HepG2 (cell line): Measurements from ENCODE around the gene NDUFB7. TPM values are rescaled to one million over a fixed set of nuclear protein-coding genes. Genes with fewer than 3 reads are reported as not detected.

Experiments used
- ATAC-seq: fragments of 200-7000 bp; cut with Tn5 transposase; 3 replicates; pipeline ENCODE4 v1.9.1; 2020; ENCODE audit warnings: mild to moderate bottlenecking, moderate library complexity
- BruUV-seq: library from RNA; stranded (reverse); fragments of 400-500 nt; replicated peaks from 2 replicates; lab custom pipeline; 2021; lab: Mats Ljungman, UMichigan
- CTCF ChIA-PET: fragments of 300-600 bp; formaldehyde crosslinking; extraction: SDS; loops from one replicate; lab custom pipeline; 2021; ENCODE audit warnings: low total read pairs, inconsistent platforms, low intra/inter-chr PET ratio; lab: Yijun Ruan, JAX
- POLR2A ChIA-PET: fragments of 350-600 bp; sonication (Branson Sonifier 250); formaldehyde crosslinking; loops from one replicate; lab custom pipeline; 2020; ENCODE audit warnings: antibody characterized with exemption, inconsistent platforms; lab: Yijun Ruan, JAX
- DNase-seq: peaks from one replicate; pipeline ENCODE4 v3.0.0-alpha.2; 2015; ENCODE audit warnings: low spot score
- FAIRE-seq: peaks from 3 replicates; lab custom pipeline; 2011; peaks lifted over from hg19 to GRCh38; lab: Jason Lieb, UNC
- H2AFZ ChIP-seq: one replicate; pipeline ENCODE4 v1.6.1; 2011; ENCODE audit warnings: low read length, inconsistent platforms
- H3K27ac ChIP-seq: fragments of 300-600 bp; 3 replicates; pipeline ENCODE4 v1.8.0; 2011; ENCODE audit warnings: mixed run types, mild to moderate bottlenecking, mixed read lengths, low read length, inconsistent platforms; ENCODE audit not compliant: insufficient read depth; ENCODE audit errors: extremely low read length
- H3K27me3 ChIP-seq, 2 experiments: fragments of 200-600 bp in 1 of 2; 2 replicates in 1 of 2; 3 replicates in 1 of 2; pipeline versions ENCODE4 v1.6.0 to v1.8.0; 2011; ENCODE audit warnings: low read length in 2 of 2, mild to moderate bottlenecking in 2 of 2, moderate library complexity in 2 of 2, inconsistent platforms in 1 of 2; ENCODE audit not compliant: insufficient read depth in 2 of 2, control insufficient read depth in 1 of 2
- H3K36me3 ChIP-seq, 2 experiments: fragments of 200-600 bp in 1 of 2; replicated peaks in 1 of 2; 2 replicates in 1 of 2; 3 replicates in 1 of 2; pipeline versions ENCODE4 v1.5.1 to v1.8.0; 2011; ENCODE audit warnings: low read length in 2 of 2, inconsistent platforms in 1 of 2; ENCODE audit not compliant: insufficient read depth in 2 of 2, control insufficient read depth in 1 of 2
- H3K4me1 ChIP-seq: 2 replicates; pipeline ENCODE4 v1.5.1; 2012; ENCODE audit warnings: low read length, inconsistent platforms; ENCODE audit not compliant: insufficient read depth
- H3K4me2 ChIP-seq: 2 replicates; pipeline ENCODE4 v1.6.0; 2011; ENCODE audit warnings: low read depth, low read length, inconsistent platforms
- H3K4me3 ChIP-seq, 3 experiments: fragments of 200-600 bp in 1 of 3; sonication (generic), shearing (Covaris generic) in 1 of 3; replicated peaks in 1 of 3; 2 replicates each; pipeline ENCODE4 v1.5.1; 2011 to 2016; ENCODE audit warnings: low read length in 3 of 3, inconsistent platforms in 2 of 3, low read depth in 2 of 3, mild to moderate bottlenecking in 2 of 3, control low read depth in 1 of 3, mixed read lengths in 1 of 3; ENCODE audit not compliant: insufficient read depth in 1 of 3
- H3K79me2 ChIP-seq: one replicate; pipeline ENCODE4 v1.6.1; 2011; ENCODE audit warnings: low read length, inconsistent platforms; ENCODE audit not compliant: insufficient read depth
- H3K9ac ChIP-seq: 2 replicates; pipeline ENCODE4 v1.6.0; 2011; ENCODE audit warnings: mild to moderate bottlenecking, low read depth, low read length, inconsistent platforms; ENCODE audit not compliant: insufficient read depth
- H3K9me3 ChIP-seq: 2 replicates; pipeline ENCODE4 v1.5.1; 2012; ENCODE audit warnings: mild to moderate bottlenecking, low read length
- H4K20me1 ChIP-seq: 2 replicates; pipeline ENCODE4 v1.6.0; 2011; ENCODE audit warnings: inconsistent platforms, mild to moderate bottlenecking, low read length, moderate library complexity; ENCODE audit not compliant: insufficient read depth
- MATR3 ChIP-seq: sonication (generic); formaldehyde crosslinking; IDR thresholded peaks from 2 replicates; pipeline ENCODE4 v1.4.0; 2020; ENCODE audit warnings: missing genetic modification reagents
- RCOR2 ChIP-seq: IDR thresholded peaks from 2 replicates; pipeline ENCODE4 v1.6.1; 2016; ENCODE audit warnings: missing biosample characterization, missing genetic modification reagents
- SSRP1 ChIP-seq: IDR thresholded peaks from 2 replicates; pipeline ENCODE4 v1.6.1; 2016; ENCODE audit warnings: control low read depth
- ZKSCAN8 ChIP-seq: IDR thresholded peaks from 2 replicates; pipeline ENCODE4 v1.6.1; 2016; ENCODE audit warnings: borderline replicate concordance, missing genetic modification reagents, missing compliant biosample characterization
- ZNF414 ChIP-seq: sonication (generic); formaldehyde crosslinking; IDR thresholded peaks from 2 replicates; pipeline ENCODE4 v1.5.0; 2020; ENCODE audit warnings: missing genetic modification reagents
- ZNF589 ChIP-seq: sonication (generic); formaldehyde crosslinking; conservative IDR thresholded peaks from 2 replicates; pipeline ENCODE4 v1.8.0; 2022; ENCODE audit warnings: mild to moderate bottlenecking, moderate library complexity, missing genetic modification reagents
- WGBS: methylation state at CpG from one replicate; pipeline ENCODE4 v1.1.6; 2017; ENCODE audit warnings: low lambda C conversion rate; 5-methylcytosine and 5-hydroxymethylcytosine counted together
- in situ Hi-C: cut with HindIII; loops from 2 replicates; pipeline ENCODE4 v1.10.0; 2017; ENCODE audit warnings: low pct_unique_long_range_greater_than_20kb; ENCODE audit not compliant: extremely low pct_ligation_motif_present
- intact Hi-C: fragments of 100-400 bp; cut with micrococcal nuclease; formaldehyde crosslinking; loops from one replicate; pipeline ENCODE4 v1.10.0; 2022; ENCODE audit not compliant: unreplicated experiment
- polyA plus RNA-seq, 8 experiments: library from polyadenylated mRNA; depleted of rRNA in 3 of 8; stranded (reverse) in 7 of 8; unstranded in 1 of 8; fragments of >200 nt; fragmentation: Illumina TruSeq in 4 of 8; extraction: Trizol in 4 of 8; gene quantifications; 2 replicates each; pipeline versions ENCODE4 v1.2.1 to v1.2.3, GENCODE V29; 2011 to 2016; ENCODE audit warnings: low read depth in 4 of 8, missing spikeins in 1 of 8, mixed read lengths in 1 of 8; ENCODE audit not compliant: insufficient read depth in 1 of 8
- total RNA-seq, 5 experiments: library from RNA; depleted of rRNA; stranded (reverse); fragments of >200 nt; fragmentation: Illumina TruSeq; extraction: Trizol; gene quantifications; 2 replicates each; pipeline ENCODE4 v1.2.3, GENCODE V29; 2016; ENCODE audit warnings: low read depth in 1 of 5

The NDUFB7 gene
- total and polyA plus RNA-seq, 2 of the 13 experiments (the other 11 are each of a cell fraction or from before 2014, with no cell fraction given), result 156 to 198 TPM

GRCh38 chr19:14576363-14576762 is 4.5 kb upstream of the NDUFB7 start:
- no peak overlapping the region for H3K9ac ChIP-seq
- H4K20me1 ChIP-seq, result no peaks in the 10 kb centered on the region
- no peak overlapping the region for H3K4me3 ChIP-seq
- H3K4me2 ChIP-seq, result no peak overlapping the region
- POLR2A ChIA-PET, result no interaction called here
- no TSS peak for BruUV-seq
- H3K27me3 ChIP-seq, result no peaks in the 10 kb centered on the region; a peak in 1 of 5 replicates
- CTCF ChIA-PET, result no interaction called here
- H2AFZ ChIP-seq, result no peak overlapping the region
- no peaks in the 10 kb centered on the region for H3K36me3 ChIP-seq
- H3K27ac ChIP-seq, result no peak overlapping the region
- 44% methylated on average over 8 of the region's 8 CpGs for WGBS
- TF ChIP-seq ZNF414 (CRISPR knock-in tag), result no peak
- TF ChIP-seq MATR3 (CRISPR knock-in tag), result no peak
- no peak for TF ChIP-seq ZNF589 (CRISPR knock-in tag)
- no peak for TF ChIP-seq SSRP1
- in situ Hi-C loops (no loop called here), intact Hi-C loops (no loop called here)
- peaks cover 22% of the 10 kb centered on the region for H3K4me1 ChIP-seq
- no peak for ATAC-seq
- no peak for DNase-seq
- FAIRE-seq, result no peak
- peaks cover 4% of the 10 kb centered on the region for H3K79me2 ChIP-seq
- no peaks in the 10 kb centered on the region for H3K9me3 ChIP-seq

DNA sequence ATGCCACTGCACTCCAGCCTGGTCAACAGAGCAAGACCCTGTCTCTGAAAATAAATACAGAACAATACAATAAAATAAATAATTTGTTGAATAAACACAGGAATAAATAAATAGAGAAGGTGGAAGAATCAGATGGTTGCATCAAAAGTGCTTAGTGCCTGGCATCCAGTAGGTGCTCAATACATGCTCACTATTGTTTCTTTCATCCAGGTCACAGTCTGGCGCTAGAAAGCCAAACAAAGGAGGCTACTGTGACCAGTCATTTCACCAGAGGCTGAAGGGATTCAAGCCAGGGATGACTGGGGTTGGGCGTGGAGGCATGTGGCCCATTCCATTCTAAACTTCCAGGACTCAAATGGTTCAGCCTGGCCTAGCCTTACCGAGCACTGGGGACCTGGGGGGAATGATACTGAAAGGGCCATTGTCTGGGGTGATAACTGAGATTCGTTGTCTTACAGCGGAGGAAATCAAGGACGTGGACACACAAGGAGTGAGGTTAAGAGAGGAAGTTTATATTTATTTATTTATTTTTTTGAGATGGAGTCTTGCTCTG is 3.6 kb upstream of the NDUFB7 start:
- no peak overlapping the region for H2AFZ ChIP-seq
- TF ChIP-seq ZKSCAN8 (CRISPR knock-in tag), result peak; percentile 88
- TF ChIP-seq RCOR2 (CRISPR knock-in tag), result no peak
- in situ Hi-C loops, result no loop called here
- CTCF ChIA-PET, result interaction anchor here (2.0 to 3.2 kb wide), 2 partner anchors 111 to 313 kb away, joined by 7 to 32 read pairs; no protein-coding TSS in a partner anchor
- ATAC-seq (no peak), FAIRE-seq (no peak), DNase-seq (no peak)
- no peak overlapping the region for H3K4me2 ChIP-seq
- H3K4me1 ChIP-seq, result peaks cover 28% of the 10 kb centered on the region
- H3K36me3 ChIP-seq, result no peaks in the 10 kb centered on the region
- BruUV-seq, result no TSS peak
- no peaks in the 10 kb centered on the region for H4K20me1 ChIP-seq
- H3K27ac ChIP-seq, result no peak overlapping the region
- peaks cover 13% of the 10 kb centered on the region for H3K79me2 ChIP-seq
- 47% methylated on average over 6 of the region's 6 CpGs for WGBS
- no peaks in the 10 kb centered on the region for H3K9me3 ChIP-seq
- H3K4me3 ChIP-seq, result no peak overlapping the region
- no peaks in the 10 kb centered on the region; a peak in 1 of 5 replicates for H3K27me3 ChIP-seq
- intact Hi-C loops, result loop anchor here (2.0 kb wide), 1 partner anchor 313 kb away; no protein-coding TSS in a partner anchor
- POLR2A ChIA-PET, result interaction anchor here (2.4 kb wide), 1 partner anchor 111 kb away, joined by 11 read pairs; no protein-coding TSS in a partner anchor
- H3K9ac ChIP-seq, result no peak overlapping the region
